SU-DHL-6 (cell line): ENCODE results near the gene LEF1.

Experiments used
- H2AFZ ChIP-seq: fragments of 200-600 bp; sonication (generic); 2 replicates; pipeline ENCODE4 v1.6.1; 2014; ENCODE audit warnings: low read depth, mild to moderate bottlenecking, moderate library complexity, mixed read lengths, antibody characterized with exemption, low read length; ENCODE audit not compliant: severe bottlenecking
- H3F3A ChIP-seq: fragments of 200-600 bp; shearing (Covaris generic); 2 replicates; pipeline ENCODE4 v1.6.0; 2016; ENCODE audit warnings: antibody characterized with exemption, mild to moderate bottlenecking; ENCODE audit not compliant: insufficient read depth
- H3K27ac ChIP-seq: fragments of 200-600 bp; sonication (generic); 2 replicates; pipeline ENCODE4 v1.5.1; 2016; ENCODE audit warnings: low read depth, mild to moderate bottlenecking, low read length, moderate library complexity, mixed read lengths
- H3K27me3 ChIP-seq: fragments of 200-600 bp; sonication (generic), shearing (Covaris generic); 2 replicates; pipeline ENCODE4 v1.6.0; 2014; ENCODE audit warnings: mild to moderate bottlenecking, low read length
- H3K36me3 ChIP-seq: fragments of 200-600 bp; sonication (generic); 2 replicates; pipeline ENCODE4 v1.6.1; 2014; ENCODE audit warnings: mild to moderate bottlenecking, low read length, mixed read lengths
- H3K4me2 ChIP-seq: fragments of 300-600, 200-600 bp; shearing (Covaris generic), sonication (generic); 2 replicates; pipeline ENCODE4 v1.6.0; 2014; ENCODE audit warnings: low read length, low read depth, mild to moderate bottlenecking; ENCODE audit not compliant: poor library complexity, severe bottlenecking
- H3K4me3 ChIP-seq: fragments of 200-600 bp; sonication (generic); 2 replicates; pipeline ENCODE4 v1.5.1; 2014; ENCODE audit warnings: antibody characterized with exemption, low read length, mild to moderate bottlenecking, mixed read lengths; ENCODE audit not compliant: insufficient read depth, poor library complexity, severe bottlenecking
- H3K79me2 ChIP-seq: fragments of 200-600 bp; sonication (generic); 2 replicates; pipeline ENCODE4 v1.6.1; 2014; ENCODE audit warnings: mild to moderate bottlenecking, low read length, moderate library complexity; ENCODE audit not compliant: insufficient read depth
- H3K9ac ChIP-seq: fragments of 200-600 bp; sonication (generic); 2 replicates; pipeline ENCODE4 v1.7.0; 2014; ENCODE audit warnings: mild to moderate bottlenecking, low read length
- H3K9me2 ChIP-seq: fragments of 200-600 bp; sonication (generic); replicated peaks from 2 replicates; pipeline ENCODE4 v1.6.1; 2014; ENCODE audit warnings: low read length; ENCODE audit not compliant: insufficient read depth
- H3K9me3 ChIP-seq: fragments of 200-600 bp; sonication (generic); 2 replicates; pipeline ENCODE4 v1.6.1; 2014; ENCODE audit warnings: low read length, mixed read lengths; ENCODE audit not compliant: insufficient read depth
- H4K20me1 ChIP-seq: fragments of 200-600 bp; sonication (generic); 2 replicates; pipeline ENCODE4 v1.6.1; 2014; ENCODE audit warnings: low read depth, mild to moderate bottlenecking, antibody characterized with exemption, low read length, moderate library complexity, mixed read lengths
- EZH2phosphoT487 ChIP-seq: fragments of 200-600 bp; sonication (generic), shearing (Covaris generic); conservative IDR thresholded peaks from 2 replicates; pipeline ENCODE4 v1.6.1; 2018; ENCODE audit warnings: mild to moderate bottlenecking, antibody characterized with exemption, low read length, moderate library complexity, mixed read lengths
- TF ChIP-seq, protein P1 (sequence below): fragments of 200-600 bp; sonication (generic); IDR thresholded peaks from one replicate; pipeline ENCODE4 v1.5.1; 2017; ENCODE audit warnings: antibody characterized with exemption, mild to moderate bottlenecking, low read length, moderate library complexity; ENCODE audit not compliant: insufficient read depth, poor library complexity, severe bottlenecking

Gene LEF1

DNA sequence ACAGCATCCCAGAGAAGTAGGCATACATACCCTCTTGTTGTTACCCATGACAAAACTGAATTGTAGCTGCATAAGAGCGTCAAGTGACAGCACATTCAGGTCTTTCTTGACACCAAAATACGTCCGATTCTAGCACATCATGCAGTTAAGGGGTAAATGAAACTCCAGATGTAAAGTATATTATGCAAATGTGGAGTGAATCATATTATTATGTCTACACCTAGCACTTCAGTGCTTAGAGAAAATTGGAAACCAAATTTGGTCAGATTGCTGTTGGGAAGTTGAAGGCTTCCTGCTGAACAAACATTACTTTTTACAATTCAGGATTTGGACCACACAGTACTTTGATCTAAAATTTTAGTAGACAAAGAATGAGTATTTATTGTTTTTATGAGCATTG, 24.2 kb upstream of the LEF1 start:
- Histone ChIP-seq H3K9me2 (no peaks in the 10 kb centered on the region), H3K36me3 (no peaks in the 10 kb centered on the region), H3F3A (no peaks in the 10 kb centered on the region), H4K20me1 (no peaks in the 10 kb centered on the region), H3K9ac (no peak overlapping the region), H3K4me3 (no peak overlapping the region), H3K27ac (no peak overlapping the region), H3K79me2 (no peaks in the 10 kb centered on the region), H3K4me2 (no peak overlapping the region), H3K27me3 (no peaks in the 10 kb centered on the region), H2AFZ (no peak overlapping the region), H3K9me3 (no peaks in the 10 kb centered on the region)
- TF ChIP-seq, protein P1, sequence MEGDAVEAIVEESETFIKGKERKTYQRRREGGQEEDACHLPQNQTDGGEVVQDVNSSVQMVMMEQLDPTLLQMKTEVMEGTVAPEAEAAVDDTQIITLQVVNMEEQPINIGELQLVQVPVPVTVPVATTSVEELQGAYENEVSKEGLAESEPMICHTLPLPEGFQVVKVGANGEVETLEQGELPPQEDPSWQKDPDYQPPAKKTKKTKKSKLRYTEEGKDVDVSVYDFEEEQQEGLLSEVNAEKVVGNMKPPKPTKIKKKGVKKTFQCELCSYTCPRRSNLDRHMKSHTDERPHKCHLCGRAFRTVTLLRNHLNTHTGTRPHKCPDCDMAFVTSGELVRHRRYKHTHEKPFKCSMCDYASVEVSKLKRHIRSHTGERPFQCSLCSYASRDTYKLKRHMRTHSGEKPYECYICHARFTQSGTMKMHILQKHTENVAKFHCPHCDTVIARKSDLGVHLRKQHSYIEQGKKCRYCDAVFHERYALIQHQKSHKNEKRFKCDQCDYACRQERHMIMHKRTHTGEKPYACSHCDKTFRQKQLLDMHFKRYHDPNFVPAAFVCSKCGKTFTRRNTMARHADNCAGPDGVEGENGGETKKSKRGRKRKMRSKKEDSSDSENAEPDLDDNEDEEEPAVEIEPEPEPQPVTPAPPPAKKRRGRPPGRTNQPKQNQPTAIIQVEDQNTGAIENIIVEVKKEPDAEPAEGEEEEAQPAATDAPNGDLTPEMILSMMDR = no peak
- no peak for TF ChIP-seq EZH2phosphoT487

DNA sequence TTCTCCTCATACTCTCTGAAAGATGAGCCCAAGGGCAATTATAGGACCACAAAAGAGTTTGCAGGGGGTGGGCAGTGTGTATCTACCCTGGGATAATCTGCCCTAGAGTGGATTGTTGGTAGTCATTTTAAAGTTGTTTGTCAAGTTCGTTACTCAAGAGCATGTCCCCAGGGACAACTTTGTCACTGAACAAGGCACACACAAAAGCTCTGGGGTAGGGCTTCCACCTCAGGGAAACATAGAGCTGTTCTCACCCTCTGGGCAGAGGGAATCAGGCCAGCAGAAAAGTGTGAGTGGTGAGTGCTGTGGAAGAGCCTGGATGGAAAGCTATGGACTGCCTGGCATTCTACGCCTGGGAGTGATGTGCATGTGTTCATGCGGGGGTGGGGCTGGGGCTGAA, 23.3 kb upstream of the LEF1 start:
- Histone ChIP-seq H3K27ac (no peak overlapping the region), H3K4me3 (no peak overlapping the region), H3K27me3 (no peaks in the 10 kb centered on the region), H4K20me1 (no peaks in the 10 kb centered on the region), H3K79me2 (no peaks in the 10 kb centered on the region), H2AFZ (no peak overlapping the region), H3K36me3 (no peaks in the 10 kb centered on the region), H3K9me2 (no peaks in the 10 kb centered on the region), H3K9me3 (no peaks in the 10 kb centered on the region), H3K9ac (no peak overlapping the region), H3K4me2 (no peak overlapping the region), H3F3A (no peaks in the 10 kb centered on the region)
- TF ChIP-seq, protein P1 = no peak
- no peak for TF ChIP-seq EZH2phosphoT487

DNA sequence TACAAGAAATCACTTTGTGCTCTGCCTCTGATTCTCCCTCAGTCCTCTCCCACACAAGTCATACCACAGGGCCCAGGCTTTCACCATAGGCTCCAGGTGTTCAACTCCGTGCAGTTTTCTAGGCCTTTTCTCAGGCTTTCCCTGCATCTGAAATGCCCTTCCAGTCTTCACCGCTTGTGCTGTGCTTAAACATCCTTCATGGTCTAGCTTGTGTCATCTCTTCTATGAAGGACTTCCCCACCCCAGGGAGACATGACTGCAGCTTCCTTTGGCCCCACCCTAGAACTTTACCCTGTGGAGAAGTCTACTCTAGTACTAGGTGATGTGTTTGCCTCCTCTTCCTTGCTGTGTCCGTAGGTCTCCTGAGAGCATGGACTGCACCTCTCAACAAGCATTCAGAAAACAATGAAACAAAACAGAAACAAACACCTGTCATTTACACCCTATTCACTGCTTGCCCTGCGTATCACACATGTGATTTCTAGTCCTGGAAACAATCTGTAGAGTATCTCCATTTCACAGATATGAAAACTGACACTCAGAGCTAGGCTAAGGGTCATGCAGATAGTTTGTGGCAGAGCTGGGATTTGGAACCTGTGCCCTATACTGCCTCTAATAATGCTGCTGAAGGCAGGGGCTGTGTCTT, 22.7 kb upstream of the LEF1 start:
- Histone ChIP-seq H3K36me3 (no peaks in the 10 kb centered on the region), H3K9me3 (no peaks in the 10 kb centered on the region), H3F3A (no peaks in the 10 kb centered on the region), H4K20me1 (no peaks in the 10 kb centered on the region), H3K9me2 (no peaks in the 10 kb centered on the region), H3K4me2 (no peak overlapping the region), H3K27me3 (no peaks in the 10 kb centered on the region), H3K4me3 (no peak overlapping the region), H3K79me2 (no peaks in the 10 kb centered on the region), H3K9ac (no peak overlapping the region), H3K27ac (no peak overlapping the region), H2AFZ (no peak overlapping the region)
- no peak for TF ChIP-seq EZH2phosphoT487

DNA sequence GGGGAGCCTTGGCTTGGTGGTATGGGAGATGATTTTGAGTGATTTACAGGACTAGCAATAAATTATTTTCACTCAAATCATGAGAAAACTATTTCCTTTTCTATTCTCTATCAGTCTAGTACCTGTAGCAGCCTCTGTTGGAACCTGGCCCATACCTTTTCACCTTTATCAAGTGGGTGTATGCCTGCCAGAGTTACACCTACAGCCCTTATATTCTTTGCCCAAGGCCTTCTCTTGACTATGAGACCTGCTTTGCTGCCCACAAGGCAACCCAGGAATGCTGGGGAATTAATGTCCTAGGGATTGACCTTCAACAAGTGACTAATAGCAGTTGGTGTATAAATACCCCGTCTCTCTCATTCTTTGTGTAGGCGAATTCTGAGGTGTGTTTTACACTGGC, 20.0 kb upstream of the LEF1 start:
- Histone ChIP-seq H3K9me2 (no peaks in the 10 kb centered on the region), H3K27ac (no peak overlapping the region), H3K4me2 (no peak overlapping the region), H3F3A (no peaks in the 10 kb centered on the region), H3K36me3 (no peaks in the 10 kb centered on the region), H3K4me3 (no peak overlapping the region), H3K9me3 (no peaks in the 10 kb centered on the region), H3K9ac (no peak overlapping the region), H4K20me1 (no peaks in the 10 kb centered on the region), H2AFZ (no peak overlapping the region), H3K27me3 (no peaks in the 10 kb centered on the region), H3K79me2 (no peaks in the 10 kb centered on the region)
- no peak for TF ChIP-seq EZH2phosphoT487
- TF ChIP-seq, protein P1 = no peak
